Neuron (in vitro differentiated cells): Measurements from ENCODE around the gene TEX50.
"Not testable (repeated sequence)": the region's sequence is repeated elsewhere in the genome, so short reads cannot be mapped to it uniquely, and the experiment has no call there.

Experiments used
- H2AFZ ChIP-seq: one replicate; pipeline ENCODE4 v1.6.1; 2013; ENCODE audit warnings: low read depth, mild to moderate bottlenecking, inconsistent platforms, low read length, moderate library complexity
- H3K27me3 ChIP-seq: one replicate; pipeline ENCODE4 v1.6.1; 2013; ENCODE audit warnings: low read length; ENCODE audit not compliant: insufficient read depth
- H3K36me3 ChIP-seq: one replicate; pipeline ENCODE4 v1.6.1; 2013; ENCODE audit warnings: low read length; ENCODE audit not compliant: insufficient read depth
- H3K4me1 ChIP-seq: one replicate; pipeline ENCODE4 v1.6.1; 2013; ENCODE audit warnings: low read length; ENCODE audit not compliant: insufficient read depth
- H3K4me3 ChIP-seq: 2 replicates; pipeline ENCODE4 v1.5.1; 2013; ENCODE audit warnings: mild to moderate bottlenecking, low read length, moderate library complexity
- H3K9me3 ChIP-seq: one replicate; pipeline ENCODE4 v1.6.1; 2013; ENCODE audit warnings: low read length

TEX50 gene

DNA sequence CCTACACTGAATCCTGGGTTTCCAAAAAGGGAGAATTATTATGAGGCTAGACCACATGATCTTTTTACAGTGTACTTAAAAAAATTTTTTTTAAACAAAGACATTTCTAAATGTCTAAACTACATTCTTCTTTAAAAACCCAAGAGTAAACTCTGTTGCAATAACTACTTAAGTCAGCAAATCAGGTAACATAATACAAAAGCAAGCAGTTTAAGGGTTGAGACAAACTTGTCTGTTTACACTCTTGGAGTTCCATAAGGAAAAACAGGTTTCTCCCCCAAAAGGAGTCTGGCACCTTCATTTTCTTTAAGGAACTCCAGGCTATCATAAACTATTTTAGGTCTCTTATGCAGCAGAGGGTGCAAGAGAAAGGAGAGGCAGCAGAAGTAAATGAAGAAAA, 47.0 kb downstream of the TEX50 start:
- Histone ChIP-seq H2AFZ (no peak overlapping the region), H3K4me3 (no peak overlapping the region), H3K4me1 (no peaks in the 10 kb centered on the region), H3K9me3 (no peaks in the 10 kb centered on the region), H3K27me3 (no peaks in the 10 kb centered on the region), H3K36me3 (no peaks in the 10 kb centered on the region)

DNA sequence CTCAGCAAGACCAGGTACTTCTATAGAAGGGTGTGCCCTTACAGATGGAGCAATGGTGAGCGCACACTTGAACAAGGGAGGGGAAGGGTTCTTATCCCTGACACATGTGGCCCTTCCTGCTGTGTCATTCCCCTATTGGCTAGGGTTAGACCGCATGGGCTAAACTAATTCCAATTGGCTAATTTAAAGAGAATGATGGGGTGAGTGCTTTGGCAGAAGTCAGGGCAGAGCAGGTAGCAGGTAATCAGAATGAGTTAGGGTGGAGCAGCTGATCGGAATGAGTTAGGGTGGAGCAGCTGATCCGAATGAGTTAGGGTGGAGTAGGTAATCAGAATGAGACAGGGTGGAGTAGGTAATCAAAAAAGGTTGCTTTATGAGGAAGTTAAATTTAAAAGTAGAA, 48.7 kb downstream of the TEX50 start:
- H3K4me3 ChIP-seq, H3K4me1 ChIP-seq, H2AFZ ChIP-seq, H3K36me3 ChIP-seq, H3K27me3 ChIP-seq, H3K9me3 ChIP-seq: not testable (repeated sequence)

GRCh38 chr1:173685121-173685520, 50.0 kb downstream of the TEX50 start:
- H3K9me3 ChIP-seq, H3K4me3 ChIP-seq, H3K27me3 ChIP-seq, H2AFZ ChIP-seq, H3K4me1 ChIP-seq, H3K36me3 ChIP-seq: not testable (repeated sequence)
